SK-N-SH treated with all-trans-retinoic acid at 6 μM for 48 hours (cell line): ENCODE results near the gene CCDC88B.

ENCODE experiments used
- ATAC-seq: fragments of 200-7000 bp; cut with Tn5 transposase; 3 replicates; pipeline ENCODE4 v1.9.1; 2020; ENCODE audit warnings: mild to moderate bottlenecking, moderate library complexity
- ARNTL ChIP-seq: fragments of 450-650 bp; formaldehyde crosslinking; IDR thresholded peaks from 2 replicates; pipeline ENCODE4 v1.5.0; 2020; ENCODE audit warnings: low read depth, mild to moderate bottlenecking, moderate library complexity, borderline replicate concordance
- BACH2 ChIP-seq: fragments of 250-450 bp; sonication (Bioruptor Pico); IDR thresholded peaks from 2 replicates; pipeline ENCODE4 v1.9.0; 2021; ENCODE audit warnings: mild to moderate bottlenecking, borderline replicate concordance
- CSDC2 ChIP-seq: fragments of 250-450 bp; sonication (Bioruptor Pico); IDR thresholded peaks from 2 replicates; pipeline ENCODE4 v1.5.0; 2020; ENCODE audit warnings: mild to moderate bottlenecking, moderate library complexity
- CSRNP3 ChIP-seq: fragments of 250-450 bp; sonication (Bioruptor Pico); IDR thresholded peaks from 2 replicates; pipeline ENCODE4 v1.5.1; 2021; ENCODE audit warnings: mild to moderate bottlenecking, moderate library complexity
- ESRRG ChIP-seq: fragments of 250-450 bp; sonication (Bioruptor Pico); IDR thresholded peaks from 2 replicates; pipeline ENCODE4 v1.6.1; 2021; ENCODE audit warnings: mild to moderate bottlenecking
- GLIS3 ChIP-seq: fragments of 250-450 bp; sonication (Bioruptor Pico); IDR thresholded peaks from 2 replicates; pipeline ENCODE4 v1.5.0; 2020; ENCODE audit warnings: mild to moderate bottlenecking, moderate library complexity
- OSR1 ChIP-seq: fragments of 250-450 bp; sonication (Bioruptor Pico); IDR thresholded peaks from 2 replicates; pipeline ENCODE4 v1.8.0; 2022; ENCODE audit warnings: moderate library complexity, mild to moderate bottlenecking, inconsistent platforms
- PPARA ChIP-seq: fragments of 250-450 bp; sonication (Bioruptor Pico); IDR thresholded peaks from 2 replicates; pipeline ENCODE4 v1.5.0; 2020; ENCODE audit warnings: mild to moderate bottlenecking, borderline replicate concordance
- RARB ChIP-seq: fragments of 250-450 bp; sonication (Bioruptor Pico); IDR thresholded peaks from 2 replicates; pipeline ENCODE4 v1.8.0; 2021; ENCODE audit warnings: mild to moderate bottlenecking, moderate library complexity
- TCF4 ChIP-seq: fragments of 250-450 bp; sonication (Bioruptor Pico); IDR thresholded peaks from 2 replicates; pipeline ENCODE4 v1.8.0; 2021; ENCODE audit warnings: mild to moderate bottlenecking, moderate library complexity, borderline replicate concordance
- TOX ChIP-seq: fragments of 250-450 bp; sonication (Bioruptor Pico); IDR thresholded peaks from 2 replicates; pipeline ENCODE4 v1.8.0; 2021; ENCODE audit warnings: mild to moderate bottlenecking, moderate library complexity, borderline replicate concordance
- ZFP3 ChIP-seq: fragments of 250-450 bp; sonication (Bioruptor Pico); IDR thresholded peaks from 2 replicates; pipeline ENCODE4 v1.5.0; 2020; ENCODE audit warnings: mild to moderate bottlenecking, moderate library complexity
- ZFP30 ChIP-seq: fragments of 450-650 bp; formaldehyde crosslinking; IDR thresholded peaks from 2 replicates; pipeline ENCODE4 v1.5.0; 2022; ENCODE audit warnings: mild to moderate bottlenecking, moderate library complexity
- ZNF565 ChIP-seq: fragments of 450-650 bp; formaldehyde crosslinking; conservative IDR thresholded peaks from 2 replicates; pipeline ENCODE4 v1.5.0; 2020; ENCODE audit warnings: low read depth, mild to moderate bottlenecking, moderate library complexity
- ZNF70 ChIP-seq: fragments of 450-650 bp; formaldehyde crosslinking; IDR thresholded peaks from 2 replicates; pipeline ENCODE4 v1.5.0; 2020; ENCODE audit warnings: mild to moderate bottlenecking, moderate library complexity
- ZNF8 ChIP-seq: fragments of 450-650 bp; formaldehyde crosslinking; IDR thresholded peaks from 2 replicates; pipeline ENCODE4 v1.5.0; 2020; ENCODE audit warnings: mild to moderate bottlenecking, moderate library complexity
- TF ChIP-seq, protein P1 (sequence below): fragments of 250-450 bp; sonication (Bioruptor Pico); IDR thresholded peaks from 2 replicates; pipeline ENCODE4 v1.5.1; 2020; ENCODE audit warnings: low read depth, mild to moderate bottlenecking, moderate library complexity
- TF ChIP-seq, protein P2 (sequence below): fragments of 250-450 bp; sonication (Bioruptor Pico); IDR thresholded peaks from 2 replicates; pipeline ENCODE4 v1.8.0; 2020; ENCODE audit warnings: mild to moderate bottlenecking, moderate library complexity, borderline replicate concordance
- TF ChIP-seq, protein P3 (sequence below): fragments of 250-450 bp; sonication (Bioruptor Pico); IDR thresholded peaks from 2 replicates; pipeline ENCODE4 v1.8.0; 2021; ENCODE audit warnings: low read depth, mild to moderate bottlenecking, moderate library complexity, borderline replicate concordance
- TF ChIP-seq, protein P4 (sequence below): fragments of 250-450 bp; sonication (Bioruptor Pico); IDR thresholded peaks from 2 replicates; pipeline ENCODE4 v1.5.0; 2020; ENCODE audit warnings: mild to moderate bottlenecking, moderate library complexity

The CCDC88B gene

DNA sequence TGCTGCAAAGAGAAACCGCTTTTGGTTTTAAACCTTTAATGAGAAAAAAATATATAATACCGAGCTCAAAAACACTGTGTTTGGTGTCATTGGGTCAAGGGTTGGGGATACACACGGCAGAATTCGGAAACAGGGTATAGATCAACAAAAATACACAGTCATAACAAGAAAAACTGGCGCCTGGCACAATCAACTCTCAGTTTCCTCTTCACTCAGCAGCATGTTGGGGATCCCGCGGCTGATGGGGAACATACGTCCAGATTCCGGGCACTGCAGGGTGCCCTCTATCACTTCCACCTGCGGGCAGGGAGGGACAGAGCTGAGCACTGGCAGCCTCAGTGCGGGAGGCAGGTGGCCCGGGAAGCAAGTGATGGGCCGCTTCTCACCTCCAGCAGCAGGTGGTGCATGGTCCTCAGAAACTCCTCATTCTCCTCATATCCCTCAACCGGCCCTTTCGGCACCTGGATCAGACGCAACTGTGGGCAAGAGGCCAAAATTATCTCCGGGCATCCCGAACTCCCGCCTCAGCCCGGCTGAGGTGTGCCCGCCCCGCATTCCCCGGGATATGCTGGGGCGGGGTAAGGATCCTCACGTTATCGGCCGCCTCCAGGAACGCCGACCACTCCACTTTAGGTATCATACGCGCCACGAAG is 23.2 kb upstream of the CCDC88B start:
- TF ChIP-seq CSDC2 (CRISPR knock-in tag) (no peak), ARNTL (CRISPR knock-in tag) (no peak), ZNF70 (CRISPR knock-in tag) (no peak), RARB (CRISPR knock-in tag) (no peak), ZNF8 (CRISPR knock-in tag) (no peak), ZFP3 (CRISPR knock-in tag) (no peak), GLIS3 (CRISPR knock-in tag) (no peak), TCF4 (CRISPR knock-in tag) (no peak), ZFP30 (CRISPR knock-in tag) (no peak), BACH2 (CRISPR knock-in tag) (no peak), CSRNP3 (CRISPR knock-in tag) (no peak), ZNF565 (CRISPR knock-in tag) (no peak), TOX (CRISPR knock-in tag) (no peak), OSR1 (CRISPR knock-in tag) (no peak)
- TF ChIP-seq, protein P1, sequence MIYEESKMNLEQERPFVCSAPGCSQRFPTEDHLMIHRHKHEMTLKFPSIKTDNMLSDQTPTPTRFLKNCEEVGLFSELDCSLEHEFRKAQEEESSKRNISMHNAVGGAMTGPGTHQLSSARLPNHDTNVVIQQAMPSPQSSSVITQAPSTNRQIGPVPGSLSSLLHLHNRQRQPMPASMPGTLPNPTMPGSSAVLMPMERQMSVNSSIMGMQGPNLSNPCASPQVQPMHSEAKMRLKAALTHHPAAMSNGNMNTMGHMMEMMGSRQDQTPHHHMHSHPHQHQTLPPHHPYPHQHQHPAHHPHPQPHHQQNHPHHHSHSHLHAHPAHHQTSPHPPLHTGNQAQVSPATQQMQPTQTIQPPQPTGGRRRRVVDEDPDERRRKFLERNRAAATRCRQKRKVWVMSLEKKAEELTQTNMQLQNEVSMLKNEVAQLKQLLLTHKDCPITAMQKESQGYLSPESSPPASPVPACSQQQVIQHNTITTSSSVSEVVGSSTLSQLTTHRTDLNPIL (CRISPR knock-in tag) = no peak
- TF ChIP-seq, protein P2, sequence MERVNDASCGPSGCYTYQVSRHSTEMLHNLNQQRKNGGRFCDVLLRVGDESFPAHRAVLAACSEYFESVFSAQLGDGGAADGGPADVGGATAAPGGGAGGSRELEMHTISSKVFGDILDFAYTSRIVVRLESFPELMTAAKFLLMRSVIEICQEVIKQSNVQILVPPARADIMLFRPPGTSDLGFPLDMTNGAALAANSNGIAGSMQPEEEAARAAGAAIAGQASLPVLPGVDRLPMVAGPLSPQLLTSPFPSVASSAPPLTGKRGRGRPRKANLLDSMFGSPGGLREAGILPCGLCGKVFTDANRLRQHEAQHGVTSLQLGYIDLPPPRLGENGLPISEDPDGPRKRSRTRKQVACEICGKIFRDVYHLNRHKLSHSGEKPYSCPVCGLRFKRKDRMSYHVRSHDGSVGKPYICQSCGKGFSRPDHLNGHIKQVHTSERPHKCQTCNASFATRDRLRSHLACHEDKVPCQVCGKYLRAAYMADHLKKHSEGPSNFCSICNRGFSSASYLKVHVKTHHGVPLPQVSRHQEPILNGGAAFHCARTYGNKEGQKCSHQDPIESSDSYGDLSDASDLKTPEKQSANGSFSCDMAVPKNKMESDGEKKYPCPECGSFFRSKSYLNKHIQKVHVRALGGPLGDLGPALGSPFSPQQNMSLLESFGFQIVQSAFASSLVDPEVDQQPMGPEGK (CRISPR knock-in tag) = no peak
- TF ChIP-seq, protein P3, sequence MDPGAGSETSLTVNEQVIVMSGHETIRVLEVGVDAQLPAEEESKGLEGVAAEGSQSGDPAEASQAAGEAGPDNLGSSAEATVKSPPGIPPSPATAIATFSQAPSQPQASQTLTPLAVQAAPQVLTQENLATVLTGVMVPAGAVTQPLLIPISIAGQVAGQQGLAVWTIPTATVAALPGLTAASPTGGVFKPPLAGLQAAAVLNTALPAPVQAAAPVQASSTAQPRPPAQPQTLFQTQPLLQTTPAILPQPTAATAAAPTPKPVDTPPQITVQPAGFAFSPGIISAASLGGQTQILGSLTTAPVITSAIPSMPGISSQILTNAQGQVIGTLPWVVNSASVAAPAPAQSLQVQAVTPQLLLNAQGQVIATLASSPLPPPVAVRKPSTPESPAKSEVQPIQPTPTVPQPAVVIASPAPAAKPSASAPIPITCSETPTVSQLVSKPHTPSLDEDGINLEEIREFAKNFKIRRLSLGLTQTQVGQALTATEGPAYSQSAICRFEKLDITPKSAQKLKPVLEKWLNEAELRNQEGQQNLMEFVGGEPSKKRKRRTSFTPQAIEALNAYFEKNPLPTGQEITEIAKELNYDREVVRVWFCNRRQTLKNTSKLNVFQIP (CRISPR knock-in tag) = no peak
- TF ChIP-seq, protein P4, sequence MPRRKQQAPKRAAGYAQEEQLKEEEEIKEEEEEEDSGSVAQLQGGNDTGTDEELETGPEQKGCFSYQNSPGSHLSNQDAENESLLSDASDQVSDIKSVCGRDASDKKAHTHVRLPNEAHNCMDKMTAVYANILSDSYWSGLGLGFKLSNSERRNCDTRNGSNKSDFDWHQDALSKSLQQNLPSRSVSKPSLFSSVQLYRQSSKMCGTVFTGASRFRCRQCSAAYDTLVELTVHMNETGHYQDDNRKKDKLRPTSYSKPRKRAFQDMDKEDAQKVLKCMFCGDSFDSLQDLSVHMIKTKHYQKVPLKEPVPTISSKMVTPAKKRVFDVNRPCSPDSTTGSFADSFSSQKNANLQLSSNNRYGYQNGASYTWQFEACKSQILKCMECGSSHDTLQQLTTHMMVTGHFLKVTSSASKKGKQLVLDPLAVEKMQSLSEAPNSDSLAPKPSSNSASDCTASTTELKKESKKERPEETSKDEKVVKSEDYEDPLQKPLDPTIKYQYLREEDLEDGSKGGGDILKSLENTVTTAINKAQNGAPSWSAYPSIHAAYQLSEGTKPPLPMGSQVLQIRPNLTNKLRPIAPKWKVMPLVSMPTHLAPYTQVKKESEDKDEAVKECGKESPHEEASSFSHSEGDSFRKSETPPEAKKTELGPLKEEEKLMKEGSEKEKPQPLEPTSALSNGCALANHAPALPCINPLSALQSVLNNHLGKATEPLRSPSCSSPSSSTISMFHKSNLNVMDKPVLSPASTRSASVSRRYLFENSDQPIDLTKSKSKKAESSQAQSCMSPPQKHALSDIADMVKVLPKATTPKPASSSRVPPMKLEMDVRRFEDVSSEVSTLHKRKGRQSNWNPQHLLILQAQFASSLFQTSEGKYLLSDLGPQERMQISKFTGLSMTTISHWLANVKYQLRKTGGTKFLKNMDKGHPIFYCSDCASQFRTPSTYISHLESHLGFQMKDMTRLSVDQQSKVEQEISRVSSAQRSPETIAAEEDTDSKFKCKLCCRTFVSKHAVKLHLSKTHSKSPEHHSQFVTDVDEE = no peak
- ATAC-seq = peak; percentile 5

DNA sequence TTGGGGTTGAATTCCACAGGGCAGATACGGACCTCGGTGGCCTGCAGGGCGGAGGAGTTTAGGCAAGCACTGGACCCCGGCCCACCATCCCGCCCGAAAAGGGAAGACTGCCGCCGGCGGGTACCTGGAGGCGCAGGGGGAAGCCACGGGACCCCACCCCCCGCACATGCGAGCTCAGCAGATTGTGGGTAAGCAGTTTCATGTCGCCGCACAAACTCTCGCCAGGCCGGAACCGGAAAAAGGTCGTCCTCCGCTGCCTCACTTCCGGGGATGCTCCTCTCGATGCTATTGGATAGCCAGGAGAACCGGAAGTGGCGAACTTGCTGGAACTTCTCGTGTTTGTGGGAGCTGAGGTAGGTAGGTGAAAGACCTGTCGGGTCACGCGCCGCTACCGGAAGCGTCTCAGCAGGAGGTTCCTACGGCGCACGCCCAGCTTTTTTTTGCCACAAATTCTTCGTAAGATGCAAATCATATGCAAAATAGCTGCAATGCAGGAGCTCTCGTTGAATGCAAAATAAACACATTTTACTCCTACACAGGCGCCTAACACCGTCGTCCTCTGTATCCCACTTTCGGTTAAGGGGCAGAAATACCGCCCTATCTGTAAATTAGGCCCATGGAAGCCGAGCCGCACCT is 22.6 kb upstream of the CCDC88B start, which contains the start of gene TRMT112:
Gene TRMT112 (minus strand): TSS at position 235 of the 636 bp plus-strand sequence. CDS start 33 bp downstream, at position 202.
- TF ChIP-seq PPARA (CRISPR knock-in tag) = no peak
- TF ChIP-seq ESRRG = no peak
- TF ChIP-seq CSDC2 (CRISPR knock-in tag) = no peak
- TF ChIP-seq ZNF8 (CRISPR knock-in tag) = no peak
- TF ChIP-seq ZFP3 (CRISPR knock-in tag) = no peak
- TF ChIP-seq TCF4 (CRISPR knock-in tag) = no peak
- TF ChIP-seq OSR1 (CRISPR knock-in tag) = no peak
- TF ChIP-seq, protein P1 (CRISPR knock-in tag) = no peak
- no peak for TF ChIP-seq BACH2 (CRISPR knock-in tag)
- TF ChIP-seq RARB (CRISPR knock-in tag) = no peak
- TF ChIP-seq GLIS3 (CRISPR knock-in tag) = no peak
- TF ChIP-seq ARNTL (CRISPR knock-in tag) = no peak
- TF ChIP-seq, protein P4 = no peak
- peak; percentile 89 for ATAC-seq
